NCI-H1092 (cell line): ENCODE results near the gene SLC44A1.

ENCODE experiments used
- DNase-seq: peaks from one replicate; lab custom pipeline; 2025; lab: John Stamatoyannopoulos, UW

The SLC44A1 gene

GRCh38 chr9:105273731-105274130 lies 29.3 kb downstream of the SLC44A1 start:
- no peak for DNase-seq

- DNase-seq, result no peak
Measured at GRCh38 chr9:105275111-105275510, 30.7 kb downstream of the SLC44A1 start.

GRCh38 chr9:105275938-105276337 lies 31.5 kb downstream of the SLC44A1 start:
- DNase-seq, result no peak

GRCh38 chr9:105278751-105279150 lies 34.3 kb downstream of the SLC44A1 start:
- DNase-seq, result no peak

DNA sequence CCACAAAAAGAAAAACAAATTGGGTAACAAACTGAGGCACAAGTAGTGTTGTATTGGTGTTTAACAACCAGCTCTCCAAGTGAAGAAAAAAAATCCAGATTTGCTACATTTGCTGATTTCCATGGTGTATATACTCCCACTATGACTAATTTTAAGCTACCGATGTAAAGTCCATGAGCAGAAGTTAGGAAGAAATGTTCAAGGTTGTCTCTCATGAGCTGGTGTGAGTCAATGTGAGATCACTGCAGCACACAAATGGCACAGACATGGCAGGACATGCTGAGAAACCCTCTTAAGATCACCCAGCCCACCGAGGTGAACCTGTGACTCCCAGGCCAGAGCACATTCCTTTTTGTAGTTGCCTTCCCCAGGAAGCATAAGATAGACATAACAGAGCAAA lies 36.2 kb downstream of the SLC44A1 start:
- no peak for DNase-seq

DNA sequence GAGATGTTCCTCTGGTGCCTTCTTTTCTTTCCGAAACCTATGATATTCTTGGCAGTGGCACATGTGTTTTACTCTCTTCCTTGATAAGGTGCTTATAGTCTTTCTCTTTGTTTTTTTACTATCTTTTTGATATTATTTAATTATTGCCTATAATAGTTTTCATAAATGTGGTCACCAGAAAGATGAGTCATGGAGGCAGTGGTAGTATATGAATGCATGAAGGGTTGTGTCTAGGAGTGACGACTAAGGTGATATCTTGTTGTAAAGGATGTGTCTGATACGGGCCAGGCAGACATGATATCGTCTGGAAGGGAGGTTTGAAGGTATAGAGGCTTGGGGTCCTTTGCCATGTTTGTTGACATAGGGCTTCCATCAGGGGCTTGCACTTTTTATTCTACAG lies 36.8 kb downstream of the SLC44A1 start:
- no peak for DNase-seq

DNA sequence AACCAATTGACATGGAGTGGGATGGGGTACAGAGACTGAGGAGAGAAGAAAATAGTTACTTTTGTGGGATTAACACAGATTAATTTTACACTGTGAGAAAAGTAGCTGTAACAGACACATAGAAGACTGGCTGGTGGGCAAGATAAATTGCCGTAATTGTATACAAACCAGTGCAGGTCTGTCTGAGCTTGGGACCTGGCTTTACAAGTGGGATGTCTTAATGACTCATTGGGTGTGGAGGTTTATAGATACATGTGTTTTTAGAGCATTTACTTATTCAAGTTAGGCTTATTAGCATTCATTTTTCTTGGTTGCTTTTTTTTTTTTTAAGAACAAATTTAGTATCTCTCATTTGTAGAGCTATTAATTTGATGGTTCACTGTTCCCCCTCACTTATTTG lies 37.5 kb downstream of the SLC44A1 start:
- DNase-seq, result no peak

DNA sequence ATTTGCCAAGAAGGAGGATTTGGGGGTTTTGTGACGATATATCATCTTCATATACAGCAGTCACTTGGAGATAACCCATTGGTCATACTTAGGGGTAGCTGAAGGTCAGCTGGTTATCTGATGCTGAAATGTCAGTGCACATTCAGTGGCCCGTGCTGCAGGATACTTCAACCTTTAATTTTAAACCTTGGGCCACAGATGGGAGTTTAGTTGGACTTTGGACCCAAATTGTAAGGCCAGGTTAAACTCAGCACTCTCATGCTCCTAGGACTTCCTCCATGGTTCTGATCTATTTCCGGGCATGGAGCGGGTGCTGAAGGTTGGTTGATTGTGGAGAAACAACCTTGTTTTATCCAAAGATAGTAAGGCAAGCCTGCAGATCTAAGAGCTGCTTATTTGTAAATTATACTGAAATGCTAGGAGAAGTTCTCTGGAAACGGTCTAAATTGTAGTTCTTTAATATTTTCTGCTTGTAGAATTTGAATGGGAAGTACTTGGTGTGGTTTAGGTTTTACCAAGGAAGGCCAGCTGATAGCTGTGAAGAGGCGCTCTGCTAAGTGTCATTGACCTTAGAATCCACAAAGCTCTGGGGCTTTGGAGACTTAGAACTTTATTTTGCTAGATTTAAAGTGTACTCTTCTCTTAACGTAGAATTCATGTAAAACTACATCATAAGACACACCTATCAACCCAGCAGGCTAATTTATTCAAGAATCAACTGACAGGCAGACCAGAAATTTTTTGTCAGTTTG lies 38.6 kb downstream of the SLC44A1 start:
- no peak for DNase-seq

DNA sequence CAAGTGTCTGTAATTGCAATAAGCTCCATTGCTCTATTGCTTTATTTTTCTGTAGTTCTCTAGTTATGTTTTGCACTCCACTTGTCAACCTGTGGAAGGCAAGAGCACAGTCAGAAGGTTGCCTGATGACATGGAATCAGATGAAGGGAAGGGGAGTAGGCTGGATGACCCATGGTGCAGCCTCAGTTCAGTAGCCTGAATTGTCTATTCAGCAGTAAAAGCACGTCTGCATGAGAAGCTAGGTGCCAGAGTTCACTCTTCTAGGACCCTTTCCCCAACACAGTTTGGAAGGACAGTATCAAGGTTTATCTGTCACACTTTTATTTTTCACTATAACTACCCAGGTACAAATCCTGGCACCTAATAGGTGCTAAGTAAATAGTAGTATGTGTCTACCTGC lies 39.3 kb downstream of the SLC44A1 start:
- no peak for DNase-seq

DNA sequence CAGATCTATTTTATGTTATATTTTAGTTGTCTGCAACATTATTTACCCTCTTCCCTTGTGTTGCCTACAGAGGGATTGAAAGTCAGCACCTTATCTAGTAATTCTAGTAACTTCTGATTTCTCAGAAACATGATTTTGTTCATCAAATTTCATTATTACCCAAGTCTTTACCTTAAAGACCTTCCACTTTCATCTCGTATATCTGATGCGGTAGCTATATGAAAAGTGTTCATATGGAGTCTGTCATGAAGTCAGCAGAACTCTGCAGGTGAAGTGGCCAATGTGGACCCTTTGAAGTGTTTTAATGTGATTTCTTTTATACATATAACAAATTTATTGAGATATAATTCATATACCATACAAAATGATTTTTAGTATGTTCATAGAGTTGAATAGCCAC lies 40.0 kb downstream of the SLC44A1 start:
- DNase-seq, result no peak

GRCh38 chr9:105286098-105286497 lies 41.6 kb downstream of the SLC44A1 start:
- no peak for DNase-seq

DNA sequence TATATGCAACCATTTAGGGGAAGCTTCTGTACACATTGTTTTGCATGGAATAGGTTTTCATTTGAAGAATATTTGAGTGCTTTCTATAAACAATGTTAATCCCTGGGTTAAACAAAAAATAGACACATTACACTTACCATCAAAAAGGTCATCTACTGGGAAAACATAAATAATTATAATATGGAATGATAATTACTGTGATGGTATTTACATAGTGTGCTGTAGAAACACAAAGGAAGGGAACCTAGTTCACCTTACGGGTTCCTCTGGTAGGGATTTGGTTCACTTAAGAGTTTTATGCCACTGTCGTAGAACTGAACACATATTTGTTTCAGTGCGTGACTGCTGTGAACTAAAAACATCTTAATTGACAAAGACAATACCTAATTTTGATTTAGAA lies 44.9 kb downstream of the SLC44A1 start:
- DNase-seq, result no peak

DNA sequence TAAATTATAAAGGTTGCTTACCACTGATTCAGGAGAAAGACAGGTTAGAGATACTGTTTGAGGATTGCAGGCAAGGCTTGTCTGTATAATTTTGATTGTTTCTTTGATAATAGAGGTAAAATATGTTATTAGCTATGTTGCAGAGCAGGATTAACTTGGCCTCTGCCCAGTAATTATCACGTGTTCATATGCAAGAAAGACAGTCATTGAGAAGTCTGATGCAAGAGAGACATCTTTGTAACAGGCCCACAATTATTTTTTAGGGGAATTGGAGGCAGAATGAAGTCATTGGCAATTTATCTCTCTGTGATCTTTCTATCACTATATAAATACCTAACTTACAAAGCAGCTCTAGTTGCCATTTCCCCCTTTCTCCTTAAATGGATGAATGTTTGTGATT lies 46.0 kb downstream of the SLC44A1 start:
- no peak for DNase-seq

DNA sequence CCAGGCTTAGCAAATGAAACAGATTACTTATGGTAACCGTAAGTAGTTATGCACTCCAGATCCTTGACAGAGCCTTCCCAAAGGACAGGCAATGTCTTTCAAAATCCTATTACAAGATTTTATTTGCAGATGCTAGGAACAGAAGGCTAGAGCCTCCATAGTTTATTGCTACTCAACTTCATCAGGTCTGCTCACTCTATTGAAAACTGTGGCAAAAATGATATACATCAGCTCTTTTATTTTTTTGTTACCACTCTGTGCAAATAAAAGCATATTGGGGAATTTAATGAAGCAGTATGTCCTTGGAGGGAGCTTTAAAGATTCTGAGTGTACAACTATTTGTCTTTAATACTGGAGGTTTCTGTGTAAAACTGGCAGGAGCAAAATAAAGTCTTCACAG lies 46.5 kb downstream of the SLC44A1 start:
- no peak for DNase-seq

- no peak for DNase-seq
Measured at GRCh38 chr9:105291422-105291859, 47.0 kb downstream of the SLC44A1 start.

- no peak for DNase-seq
Measured at GRCh38 chr9:105291938-105292337, 47.5 kb downstream of the SLC44A1 start.

GRCh38 chr9:105293408-105293807 lies 49.0 kb downstream of the SLC44A1 start:
- no peak for DNase-seq

DNA sequence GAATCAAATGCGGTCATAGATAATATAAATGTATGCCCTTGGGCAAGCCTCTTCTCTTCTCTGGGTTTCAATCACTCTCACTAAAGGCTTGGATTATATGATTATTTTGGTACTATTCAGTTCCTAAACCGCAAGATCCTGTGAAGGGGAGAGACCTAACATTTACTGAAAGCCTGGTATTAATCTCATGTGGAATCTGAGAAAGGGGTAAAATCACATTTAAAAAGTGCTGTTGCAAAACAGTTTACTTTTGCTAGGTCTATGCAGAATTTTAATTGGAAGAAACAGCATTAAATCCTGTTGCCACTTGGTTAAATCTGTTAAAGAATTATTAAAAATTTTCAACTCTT lies 50.7 kb downstream of the SLC44A1 start:
- DNase-seq, result no peak

- DNase-seq, result no peak
Measured at GRCh38 chr9:105295986-105296385, 51.5 kb downstream of the SLC44A1 start.

DNA sequence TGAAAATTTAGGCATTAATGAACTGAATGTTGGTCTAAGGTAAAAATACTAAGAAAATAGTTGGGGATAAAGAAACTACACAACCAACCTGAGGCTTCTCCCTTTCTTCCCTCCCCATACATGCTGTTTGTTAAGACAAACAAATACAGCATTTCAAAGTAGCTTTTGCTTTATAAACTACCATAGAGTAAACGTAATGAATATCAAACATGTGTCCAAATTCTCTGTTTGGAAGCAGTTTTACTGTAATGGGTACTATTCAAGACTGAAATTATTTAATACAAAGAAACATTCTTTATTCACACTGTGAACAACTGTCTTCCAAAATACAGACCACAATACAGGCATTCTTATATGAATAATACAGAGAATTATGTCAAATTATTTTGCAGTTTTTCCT lies 52.0 kb downstream of the SLC44A1 start:
- no peak for DNase-seq

DNA sequence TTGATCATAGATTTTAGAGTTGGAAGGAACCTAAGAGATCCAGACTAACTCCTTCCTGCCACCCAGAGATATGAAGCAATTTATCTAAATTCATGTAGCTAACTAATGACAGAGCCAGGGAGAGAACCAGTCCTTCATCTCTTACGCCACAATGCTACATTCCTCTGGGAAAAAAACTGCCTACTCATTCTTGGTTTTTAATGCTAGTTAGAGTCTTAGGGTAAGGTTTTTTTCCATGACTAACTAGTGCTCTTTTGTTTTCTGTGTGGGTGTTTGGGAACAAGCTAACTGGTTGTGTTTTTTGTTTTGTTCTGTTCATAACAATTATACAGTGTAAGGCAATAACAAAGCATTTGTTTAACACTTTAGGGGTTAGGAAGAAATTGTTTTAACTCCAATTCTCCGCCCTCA lies 52.4 kb downstream of the SLC44A1 start:
- DNase-seq, result no peak

DNA sequence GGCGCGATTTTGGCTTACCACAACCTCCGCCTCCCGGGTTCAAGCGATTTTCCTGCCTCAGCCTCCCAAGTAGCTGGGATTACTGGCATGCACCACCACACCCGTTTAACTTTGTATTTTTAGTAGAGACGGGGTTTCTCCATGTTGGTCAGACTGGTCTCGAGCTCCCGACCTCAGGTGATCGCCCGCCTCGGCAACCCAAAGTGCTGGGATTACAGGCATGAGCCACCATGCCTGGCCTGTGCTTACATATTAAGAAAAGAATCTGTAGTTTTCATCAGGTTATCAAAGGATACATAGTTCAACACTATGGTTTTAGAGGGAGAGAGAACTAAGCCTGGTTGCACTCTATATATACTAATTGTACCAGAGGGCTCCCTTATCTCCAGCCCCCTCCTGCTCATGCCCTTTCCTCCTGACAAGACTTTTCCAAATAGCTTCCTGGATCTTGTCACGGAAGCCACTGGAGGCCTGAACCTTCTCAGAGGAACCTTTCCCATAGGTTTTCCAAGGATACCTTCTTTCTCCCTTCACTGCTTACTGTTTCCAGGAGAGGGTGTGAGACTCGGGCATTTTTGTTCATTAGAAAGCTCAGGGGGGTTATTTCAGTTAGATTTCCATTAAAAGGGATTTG lies 53.1 kb downstream of the SLC44A1 start:
- DNase-seq, result no peak

DNA sequence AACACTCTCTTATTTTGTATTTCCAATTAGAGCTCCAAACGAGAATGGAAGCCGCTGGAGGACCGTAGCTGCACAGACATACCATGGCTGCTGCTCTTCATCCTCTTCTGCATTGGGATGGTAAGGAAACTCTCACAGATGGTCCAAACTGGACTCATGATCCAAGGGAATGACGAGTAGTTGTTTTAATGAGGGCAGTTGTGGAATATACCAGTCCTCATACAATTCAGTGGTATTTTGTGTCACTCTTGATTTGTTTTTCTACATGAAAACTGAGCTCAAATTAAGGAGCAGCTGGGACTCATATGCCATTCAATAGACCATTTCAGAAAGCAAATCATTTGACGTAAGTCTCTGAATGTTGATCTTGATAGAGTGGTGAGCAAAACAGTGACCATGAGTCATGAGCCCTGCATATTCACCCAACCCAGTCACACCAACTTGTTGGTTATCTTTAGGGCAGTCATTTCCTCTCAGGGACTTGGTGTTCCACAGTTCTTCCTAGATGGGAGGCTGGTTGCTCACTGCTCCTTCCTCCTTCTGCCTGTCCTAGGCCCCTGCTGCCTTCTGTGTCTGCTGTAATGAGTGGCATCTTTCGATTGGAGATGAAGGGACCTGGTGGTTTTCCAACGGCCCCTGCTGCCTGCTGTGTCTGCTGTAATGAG lies 54.9 kb downstream of the SLC44A1 start:
- DNase-seq, result no peak
